Ishikawa (cell line): ENCODE measurements around the gene ARGLU1.

ENCODE experiments used
- CEBPB ChIP-seq: IDR thresholded peaks from 2 replicates; pipeline ENCODE4 v1.6.1; 2012
- CREB1 ChIP-seq: IDR thresholded peaks from 2 replicates; pipeline ENCODE4 v1.6.1; 2012; ENCODE audit warnings: low read depth
- EGR1 ChIP-seq: IDR thresholded peaks from 2 replicates; pipeline ENCODE4 v1.6.1; 2012
- EP300 ChIP-seq: IDR thresholded peaks from 2 replicates; pipeline ENCODE4 v1.6.1; 2012; ENCODE audit warnings: borderline replicate concordance
- FOXM1 ChIP-seq: IDR thresholded peaks from 2 replicates; pipeline ENCODE4 v1.6.1; 2012; ENCODE audit warnings: low read depth, borderline replicate concordance
- MAX ChIP-seq: IDR thresholded peaks from 2 replicates; pipeline ENCODE4 v1.6.1; 2012
- NFIC ChIP-seq: IDR thresholded peaks from 2 replicates; pipeline ENCODE4 v1.6.1; 2012
- RAD21 ChIP-seq: IDR thresholded peaks from 2 replicates; pipeline ENCODE4 v1.6.1; 2012; ENCODE audit warnings: low read depth
- REST ChIP-seq: IDR thresholded peaks from 2 replicates; pipeline ENCODE4 v1.6.1; 2012; ENCODE audit warnings: low read depth, mild to moderate bottlenecking
- TAF1 ChIP-seq: IDR thresholded peaks from 2 replicates; pipeline ENCODE4 v1.6.1; 2012; ENCODE audit warnings: low read depth, mild to moderate bottlenecking
- TCF12 ChIP-seq: IDR thresholded peaks from 2 replicates; pipeline ENCODE4 v1.6.1; 2012; ENCODE audit warnings: low read depth
- TEAD4 ChIP-seq: IDR thresholded peaks from 2 replicates; pipeline ENCODE4 v1.6.1; 2012
- USF1 ChIP-seq: IDR thresholded peaks from 2 replicates; pipeline ENCODE4 v1.6.1; 2012
- YY1 ChIP-seq: IDR thresholded peaks from 2 replicates; pipeline ENCODE4 v1.6.1; 2012; ENCODE audit warnings: low read depth
- ZBTB7A ChIP-seq: IDR thresholded peaks from 2 replicates; pipeline ENCODE4 v1.6.1; 2012; ENCODE audit warnings: low read depth

ARGLU1 gene

GRCh38 chr13:106505295-106505694 is 62.6 kb downstream of the ARGLU1 start:
- TF ChIP-seq TCF12 (no peak), TEAD4 (no peak), NFIC (no peak), CREB1 (no peak), CEBPB (no peak), USF1 (no peak), FOXM1 (no peak), MAX (no peak), RAD21 (no peak), EP300 (no peak), TAF1 (no peak), ZBTB7A (no peak), YY1 (no peak), REST (no peak)

- TF ChIP-seq RAD21 = no peak
- TF ChIP-seq YY1 = no peak
- no peak for TF ChIP-seq USF1
- TF ChIP-seq REST = no peak
- no peak for TF ChIP-seq MAX
- no peak for TF ChIP-seq ZBTB7A
- TF ChIP-seq EP300 = no peak
- no peak for TF ChIP-seq CEBPB
- no peak for TF ChIP-seq TCF12
- no peak for TF ChIP-seq TEAD4
Measured at GRCh38 chr13:106503730-106504453, 64.0 kb downstream of the ARGLU1 start.

- no peak for TF ChIP-seq CEBPB
- TF ChIP-seq TCF12 = no peak
- no peak for TF ChIP-seq MAX
- no peak for TF ChIP-seq TAF1
- TF ChIP-seq CREB1 = no peak
- no peak for TF ChIP-seq FOXM1
Measured at GRCh38 chr13:106503272-106503671, 64.7 kb downstream of the ARGLU1 start.

- TF ChIP-seq REST (no peak), EP300 (no peak), MAX (no peak), RAD21 (no peak), YY1 (no peak), TCF12 (no peak), TAF1 (no peak), ZBTB7A (no peak), NFIC (no peak), CEBPB (no peak), CREB1 (no peak), FOXM1 (no peak), TEAD4 (no peak), USF1 (no peak), EGR1 (no peak)
Measured at GRCh38 chr13:106500445-106500844, 67.5 kb downstream of the ARGLU1 start.
